Mesothelial cell of epicardium (in vitro differentiated cells): ENCODE results near the gene UTS2B. TPM values are rescaled to one million over a fixed set of nuclear protein-coding genes. Genes with fewer than 3 reads are reported as not detected.

Source experiments
- DNase-seq, 2 experiments: peaks; one replicate each; pipeline ENCODE4 v3.0.0; 2021; ENCODE audit warnings: low spot score in 2 of 2; ENCODE audit not compliant: unreplicated experiment in 2 of 2
- H3K27ac Mint-ChIP-seq: 2 replicates; pipeline ENCODE4 v1.8.0; 2021; ENCODE audit warnings: mixed read lengths
- H3K27me3 Mint-ChIP-seq: 2 replicates; pipeline ENCODE4 v1.8.0; 2021; ENCODE audit warnings: low read depth, mixed read lengths
- H3K36me3 Mint-ChIP-seq: 2 replicates; pipeline ENCODE4 v1.8.0; 2021; ENCODE audit warnings: mixed read lengths
- H3K4me1 Mint-ChIP-seq: 2 replicates; pipeline ENCODE4 v1.8.0; 2021; ENCODE audit warnings: mixed read lengths
- H3K4me3 Mint-ChIP-seq: 2 replicates; pipeline ENCODE4 v1.8.0; 2021; ENCODE audit warnings: mild to moderate bottlenecking, moderate library complexity, mixed read lengths
- H3K9me3 Mint-ChIP-seq: 2 replicates; pipeline ENCODE4 v1.8.0; 2021; ENCODE audit warnings: mixed read lengths
- CTCF ChIP-seq: fragments of 200-600 bp; sonication (generic); IDR thresholded peaks from one replicate; pipeline ENCODE4 v1.5.0; 2021; ENCODE audit warnings: antibody characterized with exemption; ENCODE audit not compliant: unreplicated experiment
- total RNA-seq: library from RNA; stranded (reverse); gene quantifications from 3 replicates; pipeline ENCODE4 v1.2.1, GENCODE V29; 2021

UTS2B gene
- total RNA-seq, 1 donor from 2014 or later, result 0.60 TPM

GRCh38 chr3:191339316-191339917 is 9.1 kb upstream of the UTS2B start:
- DNase-seq, result no peak
- H3K4me3 Mint-ChIP-seq, result no peak overlapping the region
- H3K9me3 Mint-ChIP-seq, result no peaks in the 10 kb centered on the region
- H3K4me1 Mint-ChIP-seq, result peaks cover 36% of the 10 kb centered on the region
- H3K36me3 Mint-ChIP-seq, result no peaks in the 10 kb centered on the region
- no peaks in the 10 kb centered on the region for H3K27me3 Mint-ChIP-seq
- H3K27ac Mint-ChIP-seq, result no peak overlapping the region
- no peak for TF ChIP-seq CTCF

GRCh38 chr3:191338177-191338488 is 7.8 kb upstream of the UTS2B start:
- no peak for TF ChIP-seq CTCF
- no peaks in the 10 kb centered on the region for H3K9me3 Mint-ChIP-seq
- no peaks in the 10 kb centered on the region for H3K36me3 Mint-ChIP-seq
- no peaks in the 10 kb centered on the region for H3K27me3 Mint-ChIP-seq
- no peak for DNase-seq
- H3K4me1 Mint-ChIP-seq, result peaks cover 30% of the 10 kb centered on the region
- H3K4me3 Mint-ChIP-seq, result no peak overlapping the region
- no peak overlapping the region for H3K27ac Mint-ChIP-seq

GRCh38 chr3:191336833-191337232 is 6.5 kb upstream of the UTS2B start:
- no peak for DNase-seq
- no peaks in the 10 kb centered on the region for H3K9me3 Mint-ChIP-seq
- no peaks in the 10 kb centered on the region for H3K27me3 Mint-ChIP-seq
- H3K4me1 Mint-ChIP-seq, result peaks cover 37% of the 10 kb centered on the region
- no peak for TF ChIP-seq CTCF
- no peak overlapping the region for H3K4me3 Mint-ChIP-seq
- no peaks in the 10 kb centered on the region for H3K36me3 Mint-ChIP-seq
- no peak overlapping the region for H3K27ac Mint-ChIP-seq

- no peaks in the 10 kb centered on the region for H3K9me3 Mint-ChIP-seq
- H3K4me1 Mint-ChIP-seq, result peaks cover 48% of the 10 kb centered on the region
- no peak overlapping the region for H3K27ac Mint-ChIP-seq
- H3K4me3 Mint-ChIP-seq, result no peak overlapping the region
- no peaks in the 10 kb centered on the region for H3K27me3 Mint-ChIP-seq
- TF ChIP-seq CTCF, result no peak
- DNase-seq, result no peak
- no peaks in the 10 kb centered on the region for H3K36me3 Mint-ChIP-seq
Observed at GRCh38 chr3:191334346-191334893, 4.1 kb upstream of the UTS2B start.

GRCh38 chr3:191333298-191333880 is 3.1 kb upstream of the UTS2B start:
- Mint-ChIP-seq H3K4me1 (peaks cover 51% of the 10 kb centered on the region), H3K4me3 (no peak overlapping the region), H3K9me3 (no peaks in the 10 kb centered on the region), H3K27ac (no peak overlapping the region), H3K36me3 (no peaks in the 10 kb centered on the region), H3K27me3 (no peaks in the 10 kb centered on the region)
- TF ChIP-seq CTCF, result no peak
- DNase-seq, result no peak

- H3K9me3 Mint-ChIP-seq, result no peaks in the 10 kb centered on the region
- H3K36me3 Mint-ChIP-seq, result no peaks in the 10 kb centered on the region
- DNase-seq, result no peak
- peak overlapping the region; percentile 89 for H3K4me3 Mint-ChIP-seq
- H3K27me3 Mint-ChIP-seq, result no peaks in the 10 kb centered on the region
- H3K27ac Mint-ChIP-seq, result peak overlapping the region; percentile 99
- TF ChIP-seq CTCF, result no peak
- H3K4me1 Mint-ChIP-seq, result peaks cover 45% of the 10 kb centered on the region
Observed at GRCh38 chr3:191331388-191331787, 1.1 kb upstream of the UTS2B start.
